HG03108 (cell line): Measurements from ENCODE around the gene ANKRD26.

ENCODE experiments used
- ATAC-seq: cut with Tn5 transposase; IDR thresholded peaks from one replicate; pipeline ENCODE4 v1.9.1; 2021; ENCODE audit warnings: moderate library complexity; ENCODE audit not compliant: unreplicated experiment

The ANKRD26 gene

DNA sequence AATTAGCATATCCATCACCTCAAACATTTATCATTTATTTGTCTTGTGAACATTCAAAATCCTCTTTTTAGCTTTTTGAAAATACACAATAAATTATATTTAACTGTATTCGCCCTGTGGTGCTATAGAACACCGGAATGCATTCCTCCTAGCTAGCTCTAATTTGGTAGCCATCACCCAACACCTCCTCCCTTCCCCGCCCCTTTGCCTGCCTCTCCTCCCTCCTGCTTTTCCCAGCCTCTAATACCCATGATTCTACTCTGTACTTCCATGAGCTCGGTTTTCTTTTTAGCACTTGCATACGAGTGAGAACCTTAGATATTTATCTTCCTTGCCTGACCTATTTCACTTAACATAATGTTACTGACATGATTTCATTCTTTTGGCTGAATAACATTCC is 80.1 kb downstream of the ANKRD26 start:
- no peak for ATAC-seq

DNA sequence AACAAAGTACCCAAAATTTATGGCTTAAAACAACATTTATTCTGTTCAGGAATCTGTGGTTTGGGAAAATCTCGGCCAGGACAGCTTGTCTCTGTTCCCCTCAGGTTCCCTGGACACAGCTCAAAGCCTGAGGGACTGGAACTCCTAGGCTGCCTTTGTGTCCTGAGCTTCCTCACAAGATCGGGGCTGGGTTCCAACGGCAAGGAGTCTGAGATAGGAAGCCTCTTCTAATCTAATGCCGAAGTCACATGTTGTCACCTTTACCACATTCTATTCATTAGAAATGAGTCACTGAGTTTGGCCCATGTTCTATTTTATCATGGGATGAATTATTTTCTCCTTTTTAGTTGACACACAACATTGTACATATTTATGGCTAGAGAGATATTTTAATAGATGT is 80.5 kb downstream of the ANKRD26 start:
- no peak for ATAC-seq

DNA sequence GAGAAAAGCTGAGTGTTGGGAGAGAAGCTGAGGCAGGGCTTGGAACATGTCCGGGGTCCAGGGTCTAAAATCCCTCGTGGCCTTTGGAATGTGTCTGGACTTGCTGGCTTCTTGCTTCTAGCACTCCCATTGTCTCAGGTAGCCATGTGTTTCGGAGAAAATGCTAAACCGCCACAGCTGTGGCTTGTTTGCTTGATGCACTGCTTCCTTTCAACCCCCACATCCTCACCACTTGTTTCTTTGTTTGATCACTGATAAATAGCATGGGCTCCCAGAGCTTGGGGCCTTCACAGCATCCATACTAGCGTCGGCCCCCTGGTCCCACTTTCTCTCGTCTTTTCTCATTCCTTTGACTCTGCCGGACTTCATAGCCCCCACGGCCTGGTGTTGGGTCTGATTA is 102.7 kb downstream of the ANKRD26 start:
- ATAC-seq: no peak

- no peak for ATAC-seq
Measured at GRCh38 chr10:26994743-26995142, 105.6 kb downstream of the ANKRD26 start.

DNA sequence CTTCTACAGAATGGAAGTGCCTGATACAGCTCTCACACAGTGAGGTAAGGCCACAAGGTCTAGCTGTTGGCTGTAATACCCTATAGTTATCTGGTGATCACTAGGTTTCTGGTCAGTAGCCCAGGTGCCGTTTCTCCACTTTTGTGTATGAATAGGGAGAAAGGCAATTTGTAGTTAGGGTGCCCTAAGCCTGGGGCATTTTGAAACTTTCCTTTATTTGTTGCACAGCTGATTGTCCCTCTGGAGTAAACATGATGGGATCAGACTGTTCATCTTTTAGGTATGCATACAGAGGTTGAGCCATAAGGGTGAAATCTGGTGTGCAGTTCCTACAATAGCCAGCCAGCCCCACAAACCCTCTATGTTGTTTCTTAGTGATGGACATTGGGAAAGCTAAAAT is 112.4 kb downstream of the ANKRD26 start:
- no peak for ATAC-seq

GRCh38 chr10:26983156-26983555 is 117.1 kb downstream of the ANKRD26 start:
- ATAC-seq: no peak

DNA sequence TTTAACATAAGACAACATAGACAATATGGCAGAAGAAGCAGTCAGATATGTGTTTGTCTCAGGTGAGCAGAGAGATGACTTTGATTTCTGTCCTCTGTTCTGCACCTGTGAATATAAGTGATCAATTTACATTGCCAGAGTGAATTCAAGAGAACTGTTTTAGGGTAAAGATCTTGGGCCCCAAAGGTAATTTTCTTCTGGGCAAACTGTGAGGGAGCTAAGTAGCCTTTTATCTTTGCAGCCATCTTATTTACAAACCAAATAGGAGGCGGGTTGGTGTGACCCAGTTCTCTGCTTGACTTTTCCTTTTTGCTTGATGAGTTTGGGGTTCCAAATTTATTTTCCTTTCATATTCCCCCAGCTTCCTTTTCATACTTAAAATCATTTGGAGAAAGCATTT is 118.2 kb downstream of the ANKRD26 start:
- no peak for ATAC-seq

GRCh38 chr10:26981232-26981824 is 119.0 kb downstream of the ANKRD26 start:
- ATAC-seq: no peak

DNA sequence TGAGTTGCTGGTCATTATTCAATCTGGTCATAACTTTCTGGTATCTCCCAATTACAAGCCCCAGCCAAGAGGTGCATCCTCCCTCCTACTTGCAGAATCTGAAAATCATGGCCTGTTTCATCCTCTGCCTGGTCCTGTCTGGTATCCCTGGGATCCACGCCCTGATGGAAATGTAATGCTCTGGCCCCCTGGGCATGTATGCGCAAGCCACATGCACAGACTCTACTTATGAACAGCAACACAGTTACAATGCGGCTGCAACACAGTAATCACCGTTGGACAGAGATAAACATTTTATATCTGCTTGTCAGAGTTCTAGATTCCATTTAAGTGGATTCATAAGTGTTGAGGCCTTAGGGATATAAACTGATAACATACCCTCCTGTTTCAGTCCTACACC is 121.8 kb downstream of the ANKRD26 start:
- no peak for ATAC-seq

DNA sequence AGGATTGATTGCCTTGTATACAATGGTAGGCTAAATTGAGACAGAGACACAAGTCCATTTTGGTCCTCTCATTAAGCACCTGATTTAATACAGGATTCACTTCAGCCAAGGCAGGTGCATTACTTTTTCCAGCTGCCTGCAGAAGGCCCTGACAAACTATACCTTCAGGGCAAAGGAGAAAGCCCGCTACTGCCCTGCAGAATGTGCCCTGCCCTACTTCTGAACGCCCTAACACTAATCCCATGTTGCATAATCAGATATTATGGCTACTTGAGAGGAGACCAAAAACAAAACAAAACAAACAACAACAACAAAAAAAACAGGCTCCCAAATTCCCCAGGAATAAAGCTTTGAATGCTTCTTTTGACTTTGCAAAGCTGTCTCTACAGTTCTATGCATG is 122.7 kb downstream of the ANKRD26 start:
- no peak for ATAC-seq

GRCh38 chr10:26970667-26971066 is 129.6 kb downstream of the ANKRD26 start:
- ATAC-seq: no peak

DNA sequence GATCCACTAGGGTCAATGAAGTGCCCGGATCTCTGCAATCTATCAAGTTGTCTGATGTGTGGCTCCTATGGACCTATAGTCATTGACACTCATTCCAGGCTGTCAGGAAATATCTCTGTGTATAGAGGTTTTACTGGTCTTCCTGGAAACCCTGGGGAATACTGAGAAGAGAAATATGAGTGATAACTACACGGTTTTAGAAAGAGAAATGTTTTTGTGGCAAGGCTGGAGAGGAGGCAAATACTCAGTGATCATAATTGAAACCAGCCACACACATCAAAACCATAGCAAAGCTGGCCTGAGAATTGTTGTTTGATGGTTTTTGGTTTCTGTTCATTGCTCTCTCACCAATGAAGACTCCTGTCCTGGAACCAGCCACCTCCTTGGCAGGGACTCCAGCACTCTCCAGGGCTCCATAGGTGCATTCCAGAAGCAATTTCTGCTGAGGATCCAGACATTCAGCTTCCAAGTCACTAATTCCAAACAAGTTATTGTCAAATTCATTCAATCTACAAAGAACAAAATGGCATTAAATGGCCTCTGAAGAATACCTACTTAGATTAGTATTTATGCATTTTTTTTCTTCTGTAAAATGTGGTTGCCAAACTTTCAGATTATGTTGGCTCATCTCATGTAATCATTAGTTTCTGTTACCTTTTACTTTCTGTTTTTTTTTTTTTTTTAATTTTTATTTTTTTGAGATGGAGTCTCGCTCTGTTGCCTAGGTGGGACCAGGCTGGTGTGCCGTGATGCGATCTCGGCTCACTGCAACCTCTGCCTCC is 131.0 kb downstream of the ANKRD26 start:
- ATAC-seq: peak; percentile 92

DNA sequence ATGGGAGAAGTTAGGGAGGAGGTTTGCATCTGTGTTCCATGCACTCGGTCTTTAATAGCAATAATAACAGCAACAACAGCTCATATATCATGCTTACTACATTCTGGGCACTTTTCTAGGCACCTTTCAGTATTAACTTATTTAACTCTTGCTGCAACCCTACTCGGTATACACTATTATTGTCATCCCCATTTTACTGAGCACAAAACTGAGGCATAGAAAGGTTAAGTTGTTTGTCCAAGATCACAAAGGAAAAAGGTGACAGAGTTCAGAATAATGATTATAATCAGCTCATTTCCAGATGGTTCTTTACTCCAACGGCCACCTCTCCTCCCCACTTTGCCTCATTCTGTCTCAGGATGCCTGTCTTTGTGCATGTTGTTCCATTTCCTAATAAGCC is 137.5 kb downstream of the ANKRD26 start:
- ATAC-seq: no peak

- ATAC-seq: no peak
Measured at GRCh38 chr10:26960308-26960707, 140.0 kb downstream of the ANKRD26 start.

DNA sequence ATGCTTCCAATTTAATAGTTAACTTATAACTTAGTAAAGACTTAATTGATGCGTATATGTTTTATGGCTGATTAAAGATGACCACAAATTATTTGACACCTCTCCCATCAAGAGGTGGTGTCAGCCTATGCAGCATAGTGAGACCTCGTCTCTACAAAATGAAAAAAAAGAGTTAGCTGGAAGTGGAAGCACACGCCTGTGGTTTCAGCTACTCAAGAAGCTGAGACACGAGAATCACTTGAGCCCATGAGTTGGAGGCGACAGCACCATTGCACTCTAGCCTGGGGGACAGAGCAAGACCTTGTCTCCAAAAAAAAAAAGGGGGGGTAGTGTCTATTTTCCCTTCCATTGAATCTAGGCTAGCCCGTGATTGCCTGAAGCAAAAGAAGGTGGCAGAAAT is 140.5 kb downstream of the ANKRD26 start:
- no peak for ATAC-seq
